Astrocyte (in vitro differentiated cells and primary cell): ENCODE measurements around the gene TUT1.

Experiments
- CTCF ChIP-seq: IDR thresholded peaks from 2 replicates; pipeline ENCODE4 v1.5.1; 2011; ENCODE audit warnings: low read depth, mild to moderate bottlenecking, inconsistent platforms, low read length, moderate library complexity; ENCODE audit not compliant: insufficient read depth
- EZH2 ChIP-seq: IDR thresholded peaks from 2 replicates; pipeline ENCODE4 v1.6.1; 2012; ENCODE audit warnings: mild to moderate bottlenecking, low read length, inconsistent platforms; ENCODE audit not compliant: insufficient read depth

GRCh38 chr11:62591448-62592145 is at the start of gene TUT1:
- TF ChIP-seq CTCF (no peak), EZH2 (no peak)
